Uterus (tissue), 2 donors: Measurements from ENCODE around the gene SF1.

Experiments used
- CTCF ChIP-seq, 4 experiments: fragments of 200-600 bp in 2 of 4; fragments of 450-650 bp in 2 of 4; sonication (generic) in 2 of 4; IDR thresholded peaks; one replicate each; pipeline ENCODE4 v1.5.1; 2016 to 2019; ENCODE audit warnings: antibody characterized with exemption in 4 of 4, mild to moderate bottlenecking in 2 of 4, moderate library complexity in 1 of 4
- POLR2A ChIP-seq, 2 donors: fragments of 450-650 bp; IDR thresholded peaks; one replicate each; pipeline ENCODE4 v1.6.1; 2016; ENCODE audit warnings: antibody characterized with exemption in 2 of 2, mild to moderate bottlenecking in 1 of 2, moderate library complexity in 1 of 2

DNA sequence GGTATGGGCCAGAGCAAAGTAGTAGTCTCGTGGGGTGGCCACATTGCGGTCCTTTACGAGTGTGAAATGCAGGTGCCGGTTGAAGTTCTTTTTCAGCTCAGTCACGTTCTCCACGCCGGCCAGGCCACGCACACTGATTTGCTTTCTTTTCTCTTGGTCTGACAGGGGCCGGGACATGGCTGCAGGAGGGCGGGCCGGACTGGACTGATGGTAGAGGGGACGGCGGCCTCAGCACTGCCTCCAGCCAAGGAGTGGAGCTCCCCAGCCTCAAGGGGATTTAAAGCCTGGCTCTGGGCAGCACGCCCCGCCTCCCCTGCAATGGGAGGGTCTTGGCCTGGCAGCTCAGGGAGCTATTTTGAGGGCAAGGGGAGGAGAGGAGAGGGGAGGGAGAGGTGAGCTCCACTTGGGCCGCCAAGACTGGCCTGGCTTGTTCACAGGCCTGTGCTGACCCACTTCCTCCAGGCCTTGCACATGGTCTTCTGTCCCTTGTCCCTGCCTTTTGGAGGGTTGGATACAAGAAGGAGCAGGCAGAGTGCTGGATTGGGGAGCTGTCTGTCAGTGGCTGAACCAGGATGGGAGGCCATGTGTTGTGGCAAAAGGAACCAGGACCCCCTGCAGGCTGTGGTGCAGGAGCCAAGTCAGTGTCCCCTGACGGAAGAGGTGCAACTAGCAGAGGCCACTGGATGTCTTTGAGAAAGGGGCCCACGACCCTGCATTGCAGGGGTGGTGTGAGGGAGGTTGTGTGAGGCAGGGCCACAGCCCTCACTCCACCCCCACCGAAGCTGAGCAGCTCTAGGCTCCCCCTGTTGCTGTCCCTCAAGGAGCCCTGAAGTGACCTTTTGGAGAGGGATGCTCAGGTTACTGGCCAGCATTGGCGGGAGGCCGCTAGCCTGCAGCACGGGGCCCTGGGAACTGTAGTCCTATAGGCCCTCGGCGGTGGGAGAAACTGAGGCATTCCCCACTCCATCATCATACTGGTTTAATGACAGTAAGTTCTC, 18.3 kb downstream of the SF1 start, which contains the start of gene PYGM:
- TF ChIP-seq CTCF (IDR thresholded peaks at IDR 0.05) (no peak), POLR2A (IDR thresholded peaks at IDR 0.05) (peak; percentile 29 to 39)
